Heart right ventricle (tissue), 16 donors: Measurements from ENCODE around the gene AKT3. TPM values are rescaled to one million over a fixed set of nuclear protein-coding genes. Genes with fewer than 3 reads are reported as not detected.

ENCODE experiments used
- ATAC-seq, 8 donors: fragments of 200-7000 bp; cut with Tn5 transposase; one replicate each; pipeline ENCODE4 v1.9.1; 2020; ENCODE audit warnings: mild to moderate bottlenecking in 8 of 8, moderate library complexity in 8 of 8, moderate number of reproducible peaks in 1 of 8
- DNase-seq, 2 donors: peaks; one replicate each; pipeline ENCODE4 v3.0.0-alpha.2; 2020
- H3K27ac ChIP-seq, 10 donors: fragments of 200-600 bp; sonication (generic) in 2 of 10; one replicate each; pipeline versions ENCODE4 v1.5.0 to v1.8.0; 2020 to 2022; ENCODE audit warnings: mild to moderate bottlenecking in 3 of 10
- H3K27me3 ChIP-seq, 7 donors: fragments of 200-600 bp; one replicate each; pipeline ENCODE4 v1.8.0; 2021 to 2022; ENCODE audit warnings: mild to moderate bottlenecking in 2 of 7
- H3K36me3 ChIP-seq, 9 donors: fragments of 200-600 bp; sonication (generic) in 1 of 9; one replicate each; pipeline versions ENCODE4 v1.5.0 to v1.8.0; 2020 to 2022; ENCODE audit warnings: mild to moderate bottlenecking in 2 of 9
- H3K4me1 ChIP-seq, 9 donors: fragments of 200-600 bp; sonication (generic) in 1 of 9; one replicate each; pipeline versions ENCODE4 v1.5.0 to v1.8.0; 2020 to 2022; ENCODE audit warnings: mild to moderate bottlenecking in 4 of 9
- H3K4me3 ChIP-seq, 10 donors: fragments of 200-600 bp; sonication (generic) in 2 of 10; one replicate each; pipeline versions ENCODE4 v1.5.0 to v1.8.0; 2020 to 2022; ENCODE audit warnings: mild to moderate bottlenecking in 7 of 10, moderate library complexity in 2 of 10
- H3K9me3 ChIP-seq, 11 donors: fragments of 200-600 bp in 10 of 11; sonication (generic) in 2 of 11; one replicate each; pipeline versions ENCODE4 v1.5.0 to v1.8.0; 2013 to 2022; ENCODE audit warnings: mild to moderate bottlenecking in 2 of 11, control low read depth in 1 of 11, moderate library complexity in 1 of 11
- CTCF ChIP-seq, 9 donors: fragments of 200-600 bp; sonication (generic) in 2 of 9; IDR thresholded peaks; one replicate each; pipeline versions ENCODE4 v1.5.0 to v1.8.0; 2021 to 2022; ENCODE audit warnings: antibody characterized with exemption in 9 of 9, mild to moderate bottlenecking in 5 of 9, moderate library complexity in 1 of 9
- WGBS, 2 donors: extraction: QIAGEN DNeasy Blood & Tissue Kit; methylation state at CpG; one replicate each; pipeline ENCODE4 v1.1.7; 2013; ENCODE audit warnings: inconsistent platforms in 1 of 2; 5-methylcytosine and 5-hydroxymethylcytosine counted together
- intact Hi-C, 10 donors: fragments of 100-400 bp; cut with DNase I; formaldehyde crosslinking; loops; one replicate each; pipeline versions ENCODE4 v1.11.1 to v1.14.2; 2022
- polyA plus RNA-seq, 2 donors: library from polyadenylated mRNA; stranded (reverse); fragments of 200-250 nt; gene quantifications; one replicate each; pipeline ENCODE4 v1.2.3, GENCODE V29; 2013
- total RNA-seq, 10 donors: library from RNA; stranded (reverse); fragmentation: NEBNext Ultra II Directional in 3 of 10; extraction: Animal tissue kit (Norgen Biotek cat#: 25700) in 3 of 10; gene quantifications; one replicate each; pipeline versions ENCODE4 v1.2.1 to v1.2.4, GENCODE V29; 2021 to 2023
- donor health status: Arrhythmogenic right ventricular cardiomyopathy.
- donor health status: ischemic (EF 13 %, LVEDD 7.1; RV severe dilation, severe dysfunction).
- donor health status: healthy with polysubstance abuse.
- donor health status: DM: no; HTN: yes; CAD: no.
- donor health status: DM: no; HTN: no; CAD: no.
- donor health status: ischemic (EF 25% LVEDD 6.9; RV normal size, moderate dysfunction).
- donor health status: ischemic (EF 25% LVEDD 5.7; RV mildly dilated, moderate dysfunction).
- donor health status: healthy.
- donor health status: DM: yes; HTN: yes; CAD: no.
- donor health status: Ischemic cardiomyopathy.
- donor health status: ischemic (EF 35%, LVEDD 5.7; RV mildly dilated, moderate dysfunction).
- donor health status: nonischemic (EF 11% LVEDD 7.7; RV severe dilation, severe dysfunction).
- donor health status: DM: yes; HTN: yes; CAD: no.
- donor health status: PGD.
- donor health status: ischemic (EF 29% LVEDD 5.4; RV normal size, mild dysfunction).
- donor health status: nonischemic (EF 23%, LVEDD 6.1; RV moderate dilation, normal function).

The AKT3 gene
- total and polyA plus RNA-seq, 12 donors: 6.5 to 27.6 (median 17.7) TPM

GRCh38 chr1:243548516-243548915, 301.5 kb downstream of the AKT3 start:
- no peak for ATAC-seq

DNA sequence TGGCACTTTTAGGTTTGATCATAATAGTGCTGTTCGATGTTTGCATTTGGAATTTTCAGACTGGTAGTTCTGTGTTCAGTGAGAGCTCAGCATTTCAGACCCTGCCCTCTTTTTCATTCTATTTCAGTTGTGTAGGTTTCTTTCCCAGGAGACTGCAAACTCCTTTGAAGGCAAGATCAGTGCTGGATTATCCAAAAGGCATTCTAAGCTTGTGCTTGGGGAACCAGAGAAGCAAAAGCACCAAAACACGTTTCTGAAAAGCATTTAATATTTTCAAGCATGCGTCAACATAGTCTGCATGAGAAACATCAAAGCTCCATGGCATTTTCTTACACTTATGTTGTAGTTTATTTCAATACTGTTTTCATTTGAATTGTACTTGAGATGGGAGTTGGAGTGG, 302.2 kb downstream of the AKT3 start:
- Histone ChIP-seq H3K9me3 (no peaks in the 10 kb centered on the region), H3K27me3 (no peaks in the 10 kb centered on the region), H3K4me3 (no peak overlapping the region), H3K4me1 (no peaks in the 10 kb centered on the region), H3K36me3 (peaks cover 0 to 33% (median 0%) of the 10 kb centered on the region in 9 donors), H3K27ac (no peak overlapping the region)
- no peak for TF ChIP-seq CTCF (IDR thresholded peaks at IDR 0.05)
- WGBS, 2 donors: 90% methylated on average over 3 of the region's 3 CpGs
- DNase-seq: no peak
- ATAC-seq: no peak
- intact Hi-C loops: no loop called here

More at GRCh38 chr1:243548516-243548915, 301.5 kb downstream of the AKT3 start:
- Histone ChIP-seq H3K27ac (no peak overlapping the region), H3K4me1 (no peaks in the 10 kb centered on the region), H3K36me3 (peaks cover 0 to 28% (median 0%) of the 10 kb centered on the region in 9 donors), H3K27me3 (no peaks in the 10 kb centered on the region), H3K4me3 (no peak overlapping the region), H3K9me3 (no peaks in the 10 kb centered on the region)
- TF ChIP-seq CTCF (IDR thresholded peaks at IDR 0.05): no peak
- no peak for DNase-seq
- intact Hi-C loops: no loop called here
- WGBS, 2 donors: 88 to 89% methylated on average over 1 of the region's 1 CpG

DNA sequence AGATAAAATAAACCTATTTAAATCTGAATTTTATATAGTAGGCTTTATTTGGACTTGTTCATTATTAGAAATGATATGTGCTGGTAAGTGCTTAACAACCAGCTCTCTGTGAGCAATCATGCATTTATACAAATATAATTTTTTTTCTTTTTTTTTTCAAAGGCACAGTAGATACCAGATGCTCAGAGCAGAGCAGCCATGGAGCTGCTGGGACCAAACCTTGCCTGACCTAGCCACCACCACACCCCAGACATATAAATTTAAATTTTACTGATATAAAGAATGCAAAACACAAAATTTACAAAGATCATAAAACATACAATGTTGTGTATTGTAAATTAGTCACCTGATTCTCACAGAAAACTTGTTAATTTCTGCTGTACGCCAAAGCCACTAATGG, 303.6 kb downstream of the AKT3 start:
- Histone ChIP-seq H3K27me3 (no peaks in the 10 kb centered on the region), H3K9me3 (no peaks in the 10 kb centered on the region), H3K36me3 (peaks cover 0 to 36% (median 0%) of the 10 kb centered on the region in 9 donors), H3K27ac (no peak overlapping the region), H3K4me1 (no peaks in the 10 kb centered on the region), H3K4me3 (no peak overlapping the region)
- no peak for TF ChIP-seq CTCF (IDR thresholded peaks at IDR 0.05)
- no peak for ATAC-seq
- intact Hi-C loops: no loop called here
- no peak for DNase-seq
- 0% methylated on average over 1 of the region's 1 CpG for WGBS, 2 donors

DNA sequence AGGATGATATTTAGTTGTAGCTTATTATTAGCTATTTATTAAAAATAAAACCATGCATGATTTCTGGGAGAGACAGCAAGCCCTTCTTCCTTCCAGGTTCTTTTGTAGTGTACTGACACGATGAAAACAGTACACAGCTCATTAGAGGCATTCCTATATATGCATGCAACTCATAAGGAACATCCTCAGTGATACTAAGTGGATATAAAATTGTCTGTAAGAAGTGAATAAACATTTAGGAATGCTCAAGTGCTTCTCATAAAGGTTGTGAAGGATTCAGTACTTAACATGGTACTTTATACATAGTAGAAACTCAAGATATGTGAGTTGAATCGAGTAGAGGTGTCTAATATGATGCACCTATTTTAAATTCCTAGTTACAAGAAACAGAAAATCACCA, 306.5 kb downstream of the AKT3 start:
- H3K27me3 ChIP-seq: no peaks in the 10 kb centered on the region
- 97% methylated on average over 2 of the region's 2 CpGs for WGBS, 2 donors
- intact Hi-C loops: no loop called here
- H3K4me3 ChIP-seq: no peak overlapping the region
- peaks cover 0 to 29% (median 0%) of the 10 kb centered on the region in 9 donors for H3K36me3 ChIP-seq
- no peaks in the 10 kb centered on the region for H3K4me1 ChIP-seq
- no peak for DNase-seq
- no peaks in the 10 kb centered on the region for H3K9me3 ChIP-seq
- no peak overlapping the region for H3K27ac ChIP-seq
- no peak for TF ChIP-seq CTCF (IDR thresholded peaks at IDR 0.05)
- no peak for ATAC-seq
